ENCODE measurements around the gene STRAP. TPM values are rescaled to one million over a fixed set of nuclear protein-coding genes. Genes with fewer than 3 reads are reported as not detected.
A peak's percentile ranks its signal among the peaks of the same experiment; 100 is the strongest.

The STRAP gene
- total and polyA plus RNA-seq, 2 of the 4 experiments (the other 2 are of a cell fraction) = 82.1 to 98.1 TPM

DNA sequence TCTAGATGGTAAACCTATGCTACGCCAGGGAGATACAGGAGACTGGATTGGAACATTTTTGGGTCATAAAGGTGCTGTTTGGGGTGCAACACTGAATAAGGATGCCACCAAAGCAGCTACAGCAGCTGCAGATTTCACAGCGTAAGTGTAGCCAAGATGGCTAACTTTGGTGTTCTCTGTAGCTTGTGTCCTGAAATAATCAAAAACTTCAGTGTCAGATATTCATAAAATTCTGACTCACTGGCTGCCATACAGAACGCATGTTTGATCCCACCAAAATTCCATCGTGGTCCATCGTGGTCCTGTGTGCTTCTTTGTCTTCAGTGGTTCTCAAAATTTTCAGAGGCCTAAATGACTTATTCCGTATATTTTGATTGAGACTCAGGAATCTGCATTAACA lies 1.3 kb downstream of the STRAP start:
- no peak for ATAC-seq (ENCODE audit: low read depth)
- in situ Hi-C loops (cut with MboI; ENCODE audit: low sequenced_read_pairs) = loop anchor here (25.0 kb wide), 1 partner anchor 1096 kb away; no protein-coding TSS in a partner anchor
- no TSS peak for BruUV-seq (replicated peaks)

More for the DNA sequence above, 1.3 kb downstream of the STRAP start:
- Histone ChIP-seq H3K27ac (ENCODE audit: insufficient read depth, low read length) (peak overlapping the region; percentile 20; the same call in 1 of the 2 replicates), H3K18ac (ENCODE audit: low read depth, low read length) (no peak overlapping the region), H3K4ac (ENCODE audit: low read depth, low read length) (peak overlapping the region; percentile 15; the same call in 1 of the 2 replicates), H4K20me1 (ENCODE audit: insufficient read depth, low read length) (peaks cover 57% of the 10 kb centered on the region), H2BK5ac (ENCODE audit: low read depth, low read length, poor library complexity, severe bottlenecking) (no peak overlapping the region), H3K9me3 (ENCODE audit: control insufficient read depth, insufficient read depth, low read length) (no peaks in the 10 kb centered on the region), H2AK5ac (ENCODE audit: low read depth, low read length) (no peak overlapping the region), H3K14ac (replicated peaks; ENCODE audit: low read depth, low read length) (peak overlapping the region; percentile 49; the same call in 1 of the 2 replicates), H2AK9ac (replicated peaks; ENCODE audit: low read depth, low read length, poor library complexity) (no peak overlapping the region), H3K9me1 (ENCODE audit: insufficient read depth, low read length) (no peaks in the 10 kb centered on the region; the same call in 1 of the 2 replicates), H3K4me3 (ENCODE audit: insufficient read depth, low read depth, low read length) (peak overlapping the region; percentile 84), H4K91ac (ENCODE audit: insufficient read depth, low read depth, low read length) (no peak overlapping the region), H2BK15ac (ENCODE audit: low read depth, low read length) (no peak overlapping the region), H3K4me1 (ENCODE audit: control insufficient read depth, insufficient read depth, low read length) (peaks cover 9% of the 10 kb centered on the region), H3K23ac (ENCODE audit: low read depth, low read length) (peak overlapping the region; percentile 4; the same call in 1 of the 2 replicates), H3K9ac (ENCODE audit: low read depth, low read length) (peak overlapping the region; percentile 96), H4K5ac (ENCODE audit: low read depth, low read length) (no peak overlapping the region), H3K27me3 (ENCODE audit: control insufficient read depth, insufficient read depth, low read length) (no peaks in the 10 kb centered on the region), H4K8ac (ENCODE audit: low read depth in 2 of 2, low read length in 2 of 2) (no peak overlapping the region), H2BK120ac (ENCODE audit: low read depth, low read length) (no peak overlapping the region), H3K4me2 (ENCODE audit: low read depth, low read length) (peak overlapping the region; percentile 100), H3K79me1 (ENCODE audit: low read depth in 1 of 2, low read length in 2 of 2) (peaks cover 6 to 31% of the 10 kb centered on the region in 2 experiments; a peak in 3 of 4 replicates), H2AFZ (replicated peaks; ENCODE audit: low read length, poor library complexity) (no peak overlapping the region), H3K56ac (ENCODE audit: extremely low read depth, insufficient read depth, low read length) (no peak overlapping the region), H2BK20ac (ENCODE audit: low read depth, low read length) (no peak overlapping the region), H3K36me3 (ENCODE audit: control insufficient read depth, insufficient read depth, low read length) (peaks cover 7% of the 10 kb centered on the region)
- TF ChIP-seq POLR2A (IDR thresholded peaks at IDR 0.05; ENCODE audit: low read depth, low read length) (no peak), FOS (IDR thresholded peaks at IDR 0.05; ENCODE audit: low read depth, low read length) (no peak), BHLHE40 (IDR thresholded peaks at IDR 0.05; ENCODE audit: low read depth, low read length) (no peak), RAD21 (IDR thresholded peaks at IDR 0.05; ENCODE audit: low read length) (no peak), SMC3 (IDR thresholded peaks at IDR 0.05; ENCODE audit: low read depth, low read length) (no peak), NFE2L2 (IDR thresholded peaks at IDR 0.05; ENCODE audit: low read depth, low read length) (no peak), ELK1 (IDR thresholded peaks at IDR 0.05; ENCODE audit: borderline replicate concordance, low read depth, low read length) (no peak), CHD1 (IDR thresholded peaks at IDR 0.05; ENCODE audit: low read depth, low read length) (no peak), RCOR1 (IDR thresholded peaks at IDR 0.05; ENCODE audit: insufficient replicate concordance, low read length) (no peak), RFX5 (IDR thresholded peaks at IDR 0.05; ENCODE audit: low read depth, low read length) (no peak), MAFK (IDR thresholded peaks at IDR 0.05; ENCODE audit: low read depth, low read length) (no peak), CTCF (conservative IDR thresholded peaks at IDR 0.05; ENCODE audit: low read depth, low read length) (no peak), MAZ (IDR thresholded peaks at IDR 0.05; ENCODE audit: borderline replicate concordance, low read depth, low read length) (no peak), CEBPB (IDR thresholded peaks at IDR 0.05; ENCODE audit: low read depth, low read length) (no peak)
- TF ChIP-seq, protein P1, sequence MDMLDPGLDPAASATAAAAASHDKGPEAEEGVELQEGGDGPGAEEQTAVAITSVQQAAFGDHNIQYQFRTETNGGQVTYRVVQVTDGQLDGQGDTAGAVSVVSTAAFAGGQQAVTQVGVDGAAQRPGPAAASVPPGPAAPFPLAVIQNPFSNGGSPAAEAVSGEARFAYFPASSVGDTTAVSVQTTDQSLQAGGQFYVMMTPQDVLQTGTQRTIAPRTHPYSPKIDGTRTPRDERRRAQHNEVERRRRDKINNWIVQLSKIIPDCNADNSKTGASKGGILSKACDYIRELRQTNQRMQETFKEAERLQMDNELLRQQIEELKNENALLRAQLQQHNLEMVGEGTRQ (IDR thresholded peaks at IDR 0.05; ENCODE audit: low read depth, low read length) = no peak
- WGBS, 2 experiments (ENCODE audit: extremely low coverage in 2 of 2, insufficient read length in 1 of 2) = 47% methylated on average over 5 of the region's 6 CpGs; no CpG with 5 or more reads in 1 of the 2 experiments
- intact Hi-C loops (cut with micrococcal nuclease) = no loop called here
- POLR2A ChIA-PET (ENCODE audit: unreplicated experiment) = no interaction called here
- CTCF ChIA-PET = interaction anchor here (0.6 kb wide), 1 partner anchor 168 kb away, joined by 5 read pairs; no protein-coding TSS in a partner anchor
- peak; percentile 20 for DNase-seq
- dilution Hi-C loops (cut with HindIII; ENCODE audit: low sequenced_read_pairs, unreplicated experiment) = no loop called here

Measured in IMR-90 (cell line).